ENCODE measurements around the gene GLIS1.

DNA sequence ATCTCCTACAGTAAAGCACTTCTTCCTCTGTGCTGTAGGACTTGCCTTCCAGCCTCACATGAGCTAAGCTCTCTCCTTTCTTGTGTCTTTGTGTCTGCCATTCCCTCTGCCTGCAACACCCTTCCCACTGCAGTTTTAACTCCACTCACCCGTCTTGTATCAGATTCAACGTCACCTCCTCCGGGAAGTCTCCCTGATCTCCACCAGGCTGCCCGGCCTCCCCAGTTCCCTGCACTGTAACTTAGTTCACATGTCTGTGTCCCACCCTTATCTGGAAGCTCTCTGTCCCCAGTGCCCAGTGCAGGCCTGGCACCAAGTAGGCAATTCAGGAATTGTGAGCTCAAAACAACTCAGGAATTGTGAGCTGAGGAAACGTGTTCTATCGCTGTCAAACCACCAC is 96.4 kb downstream of the GLIS1 start:
- TF ChIP-seq, protein P1, sequence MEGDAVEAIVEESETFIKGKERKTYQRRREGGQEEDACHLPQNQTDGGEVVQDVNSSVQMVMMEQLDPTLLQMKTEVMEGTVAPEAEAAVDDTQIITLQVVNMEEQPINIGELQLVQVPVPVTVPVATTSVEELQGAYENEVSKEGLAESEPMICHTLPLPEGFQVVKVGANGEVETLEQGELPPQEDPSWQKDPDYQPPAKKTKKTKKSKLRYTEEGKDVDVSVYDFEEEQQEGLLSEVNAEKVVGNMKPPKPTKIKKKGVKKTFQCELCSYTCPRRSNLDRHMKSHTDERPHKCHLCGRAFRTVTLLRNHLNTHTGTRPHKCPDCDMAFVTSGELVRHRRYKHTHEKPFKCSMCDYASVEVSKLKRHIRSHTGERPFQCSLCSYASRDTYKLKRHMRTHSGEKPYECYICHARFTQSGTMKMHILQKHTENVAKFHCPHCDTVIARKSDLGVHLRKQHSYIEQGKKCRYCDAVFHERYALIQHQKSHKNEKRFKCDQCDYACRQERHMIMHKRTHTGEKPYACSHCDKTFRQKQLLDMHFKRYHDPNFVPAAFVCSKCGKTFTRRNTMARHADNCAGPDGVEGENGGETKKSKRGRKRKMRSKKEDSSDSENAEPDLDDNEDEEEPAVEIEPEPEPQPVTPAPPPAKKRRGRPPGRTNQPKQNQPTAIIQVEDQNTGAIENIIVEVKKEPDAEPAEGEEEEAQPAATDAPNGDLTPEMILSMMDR (IDR thresholded peaks at IDR 0.05; ENCODE audit: low read depth, low read length, poor library complexity, severe bottlenecking), result no peak
- TF ChIP-seq EZH2phosphoT487 (IDR thresholded peaks at IDR 0.05; ENCODE audit: borderline replicate concordance, low read length), result no peak

All from DOHH2 (cell line).